ENCODE measurements around the gene SAP30BP.

SAP30BP gene

GRCh38 chr17:75706042-75706728 lies 39.0 kb downstream of the SAP30BP start:
- no peak overlapping the region for H3K4me3 ChIP-seq (ENCODE audit: control insufficient read depth, low read depth, low read length)
- no peak for DNase-seq (ENCODE audit: low read depth)
- TF ChIP-seq, protein P1, sequence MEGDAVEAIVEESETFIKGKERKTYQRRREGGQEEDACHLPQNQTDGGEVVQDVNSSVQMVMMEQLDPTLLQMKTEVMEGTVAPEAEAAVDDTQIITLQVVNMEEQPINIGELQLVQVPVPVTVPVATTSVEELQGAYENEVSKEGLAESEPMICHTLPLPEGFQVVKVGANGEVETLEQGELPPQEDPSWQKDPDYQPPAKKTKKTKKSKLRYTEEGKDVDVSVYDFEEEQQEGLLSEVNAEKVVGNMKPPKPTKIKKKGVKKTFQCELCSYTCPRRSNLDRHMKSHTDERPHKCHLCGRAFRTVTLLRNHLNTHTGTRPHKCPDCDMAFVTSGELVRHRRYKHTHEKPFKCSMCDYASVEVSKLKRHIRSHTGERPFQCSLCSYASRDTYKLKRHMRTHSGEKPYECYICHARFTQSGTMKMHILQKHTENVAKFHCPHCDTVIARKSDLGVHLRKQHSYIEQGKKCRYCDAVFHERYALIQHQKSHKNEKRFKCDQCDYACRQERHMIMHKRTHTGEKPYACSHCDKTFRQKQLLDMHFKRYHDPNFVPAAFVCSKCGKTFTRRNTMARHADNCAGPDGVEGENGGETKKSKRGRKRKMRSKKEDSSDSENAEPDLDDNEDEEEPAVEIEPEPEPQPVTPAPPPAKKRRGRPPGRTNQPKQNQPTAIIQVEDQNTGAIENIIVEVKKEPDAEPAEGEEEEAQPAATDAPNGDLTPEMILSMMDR (conservative IDR thresholded peaks at IDR 0.05; ENCODE audit: control insufficient read depth, insufficient read depth, low read depth, low read length) = no peak

DNA sequence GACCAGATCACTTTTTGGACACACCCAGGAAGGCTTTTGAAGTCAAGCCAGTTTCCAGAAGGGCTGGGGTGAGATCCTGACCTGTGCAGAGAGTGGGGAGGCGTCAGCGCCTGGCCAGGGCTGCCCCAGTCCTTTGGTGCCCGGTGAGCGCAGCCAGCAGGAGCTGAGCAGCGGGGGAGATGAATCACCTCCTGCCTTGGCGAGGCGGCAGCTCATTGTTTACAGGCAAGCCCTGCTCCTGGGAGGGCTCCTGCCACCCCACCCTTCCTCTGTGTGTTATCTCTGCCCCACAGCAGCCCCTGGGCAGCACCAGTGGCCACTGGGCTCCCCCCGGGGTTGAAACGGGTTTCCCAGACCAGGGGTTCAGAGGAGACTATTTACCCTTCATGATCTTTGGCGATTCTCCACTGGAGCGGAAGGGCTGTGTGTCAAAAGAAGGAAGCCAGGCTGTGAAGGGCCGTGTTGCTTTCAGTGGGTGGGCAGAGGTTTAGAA lies 40.0 kb downstream of the SAP30BP start:
- no peak for DNase-seq (ENCODE audit: low read depth)
- H3K4me3 ChIP-seq (ENCODE audit: control insufficient read depth, low read depth, low read length) = no peak overlapping the region
- TF ChIP-seq, protein P1 (conservative IDR thresholded peaks at IDR 0.05; ENCODE audit: control insufficient read depth, insufficient read depth, low read depth, low read length) = no peak

DNA sequence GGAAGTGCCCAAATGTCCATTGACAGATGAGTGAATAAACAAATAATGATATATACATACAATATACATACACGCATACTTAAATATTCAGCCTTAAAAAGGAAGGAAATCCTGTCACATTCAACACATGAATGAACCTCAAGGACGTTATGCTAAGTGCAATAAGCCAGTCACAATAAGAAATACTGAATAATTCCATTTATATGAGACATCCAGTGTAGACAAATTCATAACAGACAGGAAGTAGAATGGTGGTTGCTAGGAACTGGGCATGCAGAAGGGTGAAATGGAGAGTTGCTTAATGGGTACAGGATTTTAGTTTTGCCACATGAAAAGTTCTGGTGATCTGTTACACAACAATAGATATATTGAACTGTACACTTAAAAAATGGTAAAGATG lies 45.3 kb downstream of the SAP30BP start:
- H3K4me3 ChIP-seq (ENCODE audit: control insufficient read depth, low read depth, low read length) = no peak overlapping the region
- DNase-seq (ENCODE audit: low read depth) = no peak
- TF ChIP-seq, protein P1 (conservative IDR thresholded peaks at IDR 0.05; ENCODE audit: control insufficient read depth, insufficient read depth, low read depth, low read length) = no peak

DNA sequence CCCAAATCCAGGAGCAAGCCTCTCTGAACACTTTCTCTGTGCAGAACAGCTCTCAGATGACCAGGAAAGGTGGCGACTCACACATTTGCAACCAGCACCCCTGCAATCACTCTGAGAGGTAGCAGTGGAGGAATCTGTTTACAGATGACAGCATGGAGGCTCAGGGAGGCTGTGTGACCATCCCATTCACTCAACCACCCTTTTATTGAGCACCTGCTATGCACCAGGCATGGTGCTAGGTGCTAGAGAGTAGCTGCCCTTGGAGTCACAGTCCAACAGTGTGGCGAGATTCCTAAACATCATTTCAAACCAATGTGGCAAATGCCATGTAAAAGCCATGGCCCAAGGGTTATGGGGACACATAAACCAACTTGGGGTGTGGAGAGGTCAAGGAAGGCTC lies 52.6 kb downstream of the SAP30BP start:
- DNase-seq (ENCODE audit: low read depth) = no peak
- TF ChIP-seq, protein P1 (conservative IDR thresholded peaks at IDR 0.05; ENCODE audit: control insufficient read depth, insufficient read depth, low read depth, low read length) = no peak
- H3K4me3 ChIP-seq (ENCODE audit: control insufficient read depth, low read depth, low read length) = no peak overlapping the region

DNA sequence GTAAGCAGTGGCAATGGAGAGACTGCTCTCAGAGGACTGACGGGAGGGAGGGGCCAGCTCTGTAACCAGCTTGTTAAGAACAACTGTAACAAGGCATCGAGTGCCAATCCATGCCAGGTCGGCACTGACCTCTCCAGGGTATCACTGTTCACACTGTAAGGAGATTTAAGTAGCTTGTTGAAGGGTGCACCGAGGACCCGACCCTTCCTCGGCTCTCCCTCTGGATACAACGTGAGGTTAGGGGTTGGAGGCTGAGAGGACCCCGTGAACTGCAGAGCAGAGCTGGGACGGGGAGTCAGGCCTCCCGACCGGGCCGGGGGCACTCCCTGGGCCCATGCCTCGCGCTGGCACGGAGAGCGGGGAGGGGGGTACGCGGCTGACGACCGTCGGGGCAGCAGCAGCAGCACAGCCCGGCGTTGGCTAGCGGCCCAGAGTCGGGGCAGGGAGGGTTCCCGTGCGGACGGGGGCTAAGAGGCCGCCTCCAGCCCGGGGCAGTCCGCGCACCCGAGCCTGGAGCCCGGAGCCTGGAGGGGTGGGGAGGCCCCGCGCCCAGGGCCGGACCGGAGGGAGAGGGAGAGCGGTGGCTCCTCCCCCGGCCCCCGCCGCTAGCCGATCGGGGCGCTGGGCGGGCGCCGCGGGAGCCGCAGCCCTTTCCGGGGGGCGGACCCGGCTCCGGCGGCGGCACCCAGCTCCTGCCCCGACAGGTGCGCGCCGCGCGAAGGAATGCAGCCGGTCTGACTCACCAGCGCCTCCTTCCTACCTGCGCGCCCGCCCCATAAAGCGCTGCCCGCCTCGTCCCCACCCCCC lies 53.7 kb downstream of the SAP30BP start, which contains the start of gene ITGB4:
TSS of gene ITGB4 (plus strand) at position 804 of the 807 bp plus-strand sequence. CDS start 3,245 bp downstream, outside the sequence.
- TF ChIP-seq, protein P1 (conservative IDR thresholded peaks at IDR 0.05; ENCODE audit: control insufficient read depth, insufficient read depth, low read depth, low read length) = no peak
- H3K4me3 ChIP-seq (ENCODE audit: control insufficient read depth, low read depth, low read length) = no peak within 1 kb of the TSS
- DNase-seq (ENCODE audit: low read depth) = no peak

DNA sequence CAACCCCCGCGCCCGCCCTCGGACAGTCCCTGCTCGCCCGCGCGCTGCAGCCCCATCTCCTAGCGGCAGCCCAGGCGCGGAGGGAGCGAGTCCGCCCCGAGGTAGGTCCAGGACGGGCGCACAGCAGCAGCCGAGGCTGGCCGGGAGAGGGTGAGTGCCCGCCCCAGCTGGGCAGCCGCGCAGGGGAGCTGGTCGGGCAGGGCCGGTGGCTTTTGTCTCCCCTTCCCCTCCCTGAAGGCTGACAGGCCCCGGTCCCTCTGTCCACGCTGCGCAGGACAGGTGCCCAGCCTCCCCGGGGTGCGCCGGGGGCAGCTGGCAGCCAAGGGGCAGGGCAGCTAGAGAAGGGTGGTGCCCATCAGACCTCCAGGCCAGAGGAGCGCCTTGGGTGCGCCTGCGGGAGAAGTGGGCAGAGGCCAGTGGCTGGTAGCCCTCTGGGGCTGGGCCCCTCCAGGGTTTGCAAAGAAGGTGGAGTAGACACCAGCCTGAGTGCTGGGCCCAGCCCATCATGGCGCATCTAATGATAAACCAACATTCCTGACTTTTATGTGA lies 54.4 kb downstream of the SAP30BP start:
- TF ChIP-seq, protein P1 (conservative IDR thresholded peaks at IDR 0.05; ENCODE audit: control insufficient read depth, insufficient read depth, low read depth, low read length) = no peak
- H3K4me3 ChIP-seq (ENCODE audit: control insufficient read depth, low read depth, low read length) = no peak overlapping the region
- no peak for DNase-seq (ENCODE audit: low read depth)

Measured in fibroblast of mammary gland (primary cell).